CD4-positive, alpha-beta T cell (primary cell): ENCODE measurements around the gene B4GALT5. TPM values are rescaled to one million over a fixed set of nuclear protein-coding genes. Genes with fewer than 3 reads are reported as not detected.
A peak's percentile ranks its signal among the peaks of the same experiment; 100 is the strongest.
"Not testable (repeated sequence)": the region's sequence is repeated elsewhere in the genome, so short reads cannot be mapped to it uniquely, and the experiment has no call there.

Source experiments
- ATAC-seq: fragments of 200-7000 bp; cut with Tn5 transposase; one replicate; pipeline ENCODE4 v1.10.0; 2022; ENCODE audit warnings: mild to moderate bottlenecking; ENCODE audit not compliant: poor library complexity
- CTCF ChIA-PET: fragments of 350-600 bp; sonication (Branson Sonifier 250); formaldehyde crosslinking; loops from one replicate; lab custom pipeline; 2021; ENCODE audit warnings: antibody characterized with exemption, inconsistent platforms; lab: Charles Lee
- POLR2A ChIA-PET: fragments of 350-600 bp; sonication (Branson Sonifier 250); formaldehyde crosslinking; loops from one replicate; lab custom pipeline; 2021; ENCODE audit warnings: antibody characterized with exemption, inconsistent platforms; lab: Charles Lee
- DNase-seq, 14 experiments: peaks; one replicate each; pipeline ENCODE4 v3.0.0-alpha.2; 2013 to 2020; ENCODE audit warnings: mixed read lengths in 2 of 14
- H3K27ac ChIP-seq, 2 donors: one replicate each; pipeline versions ENCODE4 v1.5.1 to v1.7.0; 2013; ENCODE audit warnings: low read length in 2 of 2, low read depth in 1 of 2, mild to moderate bottlenecking in 1 of 2
- H3K27me3 ChIP-seq, 2 experiments: 1 replicate in 1 of 2; 2 replicates in 1 of 2; pipeline versions ENCODE4 v1.6.1 to v1.7.0; 2013; ENCODE audit warnings: low read length in 2 of 2, control low read depth in 1 of 2, mild to moderate bottlenecking in 1 of 2, moderate library complexity in 1 of 2; ENCODE audit not compliant: insufficient read depth in 2 of 2, control insufficient read depth in 1 of 2
- H3K36me3 ChIP-seq: one replicate; pipeline ENCODE4 v1.6.1; 2013; ENCODE audit warnings: low read length, control low read depth; ENCODE audit not compliant: insufficient read depth
- H3K4me1 ChIP-seq: one replicate; pipeline ENCODE4 v1.6.1; 2013; ENCODE audit warnings: low read length, control low read depth; ENCODE audit not compliant: insufficient read depth
- H3K4me3 ChIP-seq: one replicate; pipeline ENCODE4 v1.5.1; 2013; ENCODE audit warnings: mild to moderate bottlenecking, low read length, moderate library complexity
- H3K9me3 ChIP-seq, 2 experiments: 1 replicate in 1 of 2; 2 replicates in 1 of 2; pipeline versions ENCODE4 v1.6.1 to v1.7.0; 2013; ENCODE audit warnings: low read length in 2 of 2, mild to moderate bottlenecking in 2 of 2, control low read depth in 1 of 2, moderate library complexity in 1 of 2; ENCODE audit not compliant: control insufficient read depth in 1 of 2, insufficient read depth in 1 of 2
- H3K27ac Mint-ChIP-seq: one replicate; pipeline ENCODE4 v1.8.0; 2020; ENCODE audit warnings: mixed read lengths
- H3K27me3 Mint-ChIP-seq: one replicate; pipeline ENCODE4 v1.8.0; 2021; ENCODE audit warnings: mixed read lengths
- H3K36me3 Mint-ChIP-seq: one replicate; pipeline ENCODE4 v1.8.0; 2021; ENCODE audit warnings: low read depth, mixed read lengths
- H3K4me1 Mint-ChIP-seq: one replicate; pipeline ENCODE4 v1.8.0; 2021; ENCODE audit warnings: low read depth, mixed read lengths
- H3K4me3 Mint-ChIP-seq: one replicate; pipeline ENCODE4 v1.8.0; 2020; ENCODE audit warnings: mild to moderate bottlenecking, mixed read lengths
- H3K9me3 Mint-ChIP-seq: one replicate; pipeline ENCODE4 v1.8.0; 2020; ENCODE audit warnings: mixed read lengths
- intact Hi-C, 2 experiments: fragments of 100-400 bp; cut with DNase I in 1 of 2; cut with micrococcal nuclease in 1 of 2; formaldehyde crosslinking; loops; one replicate each; pipeline versions ENCODE4 v1.15.1 to v1.9.0; 2023 to 2025; cut with DNase I, micrococcal nuclease
- total RNA-seq, 174 experiments: library from RNA in 2 of 174; stranded (reverse) in 2 of 174; gene quantifications; one replicate each; pipeline ENCODE4 v1.2.3 and lab custom pipeline; 2021 to 2026
- TF ChIP-seq, protein P1 (sequence below): fragments of 200-600 bp; IDR thresholded peaks from one replicate; pipeline ENCODE4 v1.8.0; 2022; ENCODE audit warnings: antibody characterized with exemption, mild to moderate bottlenecking

B4GALT5 gene
- total RNA-seq, 2 experiments from 2014 or later, result 3.1 to 3.2 TPM

DNA sequence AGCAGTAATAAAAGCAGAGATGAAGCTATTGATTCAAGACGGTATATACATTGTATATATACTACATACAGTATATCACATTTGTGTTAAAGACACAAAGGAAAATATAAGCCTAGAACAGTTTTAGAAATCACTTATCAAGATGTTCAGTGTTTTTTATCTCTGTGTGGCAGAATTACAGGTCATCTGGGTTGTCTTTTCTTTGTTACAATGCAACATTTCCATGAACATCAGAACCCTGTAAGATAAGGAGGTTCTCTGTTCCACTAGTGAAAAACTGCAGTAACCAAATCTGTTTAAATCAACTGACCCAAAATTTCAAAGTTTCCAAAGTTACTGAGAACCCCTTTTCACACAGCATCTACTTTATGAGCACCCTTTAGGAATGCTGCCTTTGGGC lies 42.2 kb downstream of the B4GALT5 start:
- no peaks in the 10 kb centered on the region for H3K9me3 ChIP-seq
- no peak for ATAC-seq
- peaks cover 34% of the 10 kb centered on the region for H3K4me1 ChIP-seq
- H3K27ac Mint-ChIP-seq, result no peak overlapping the region
- H3K27me3 Mint-ChIP-seq, result no peaks in the 10 kb centered on the region
- intact Hi-C loops, result loop anchor here in 1 of 2 experiments (5.0 kb wide), 1 partner anchor 41 kb away; the partner anchor contains the start of gene B4GALT5
- no peaks in the 10 kb centered on the region for H3K9me3 Mint-ChIP-seq
- ChIA-PET CTCF (no interaction called here), POLR2A (no interaction called here)
- no peaks in the 10 kb centered on the region for H3K36me3 ChIP-seq
- H3K4me3 ChIP-seq, result no peak overlapping the region
- peaks cover 51% of the 10 kb centered on the region for H3K4me1 Mint-ChIP-seq
- H3K36me3 Mint-ChIP-seq, result no peaks in the 10 kb centered on the region
- H3K27ac ChIP-seq, result no peak overlapping the region
- no peak for DNase-seq
- no peaks in the 10 kb centered on the region for H3K27me3 ChIP-seq
- no peak overlapping the region for H3K4me3 Mint-ChIP-seq
- TF ChIP-seq, protein P1, sequence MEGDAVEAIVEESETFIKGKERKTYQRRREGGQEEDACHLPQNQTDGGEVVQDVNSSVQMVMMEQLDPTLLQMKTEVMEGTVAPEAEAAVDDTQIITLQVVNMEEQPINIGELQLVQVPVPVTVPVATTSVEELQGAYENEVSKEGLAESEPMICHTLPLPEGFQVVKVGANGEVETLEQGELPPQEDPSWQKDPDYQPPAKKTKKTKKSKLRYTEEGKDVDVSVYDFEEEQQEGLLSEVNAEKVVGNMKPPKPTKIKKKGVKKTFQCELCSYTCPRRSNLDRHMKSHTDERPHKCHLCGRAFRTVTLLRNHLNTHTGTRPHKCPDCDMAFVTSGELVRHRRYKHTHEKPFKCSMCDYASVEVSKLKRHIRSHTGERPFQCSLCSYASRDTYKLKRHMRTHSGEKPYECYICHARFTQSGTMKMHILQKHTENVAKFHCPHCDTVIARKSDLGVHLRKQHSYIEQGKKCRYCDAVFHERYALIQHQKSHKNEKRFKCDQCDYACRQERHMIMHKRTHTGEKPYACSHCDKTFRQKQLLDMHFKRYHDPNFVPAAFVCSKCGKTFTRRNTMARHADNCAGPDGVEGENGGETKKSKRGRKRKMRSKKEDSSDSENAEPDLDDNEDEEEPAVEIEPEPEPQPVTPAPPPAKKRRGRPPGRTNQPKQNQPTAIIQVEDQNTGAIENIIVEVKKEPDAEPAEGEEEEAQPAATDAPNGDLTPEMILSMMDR, result no peak

DNA sequence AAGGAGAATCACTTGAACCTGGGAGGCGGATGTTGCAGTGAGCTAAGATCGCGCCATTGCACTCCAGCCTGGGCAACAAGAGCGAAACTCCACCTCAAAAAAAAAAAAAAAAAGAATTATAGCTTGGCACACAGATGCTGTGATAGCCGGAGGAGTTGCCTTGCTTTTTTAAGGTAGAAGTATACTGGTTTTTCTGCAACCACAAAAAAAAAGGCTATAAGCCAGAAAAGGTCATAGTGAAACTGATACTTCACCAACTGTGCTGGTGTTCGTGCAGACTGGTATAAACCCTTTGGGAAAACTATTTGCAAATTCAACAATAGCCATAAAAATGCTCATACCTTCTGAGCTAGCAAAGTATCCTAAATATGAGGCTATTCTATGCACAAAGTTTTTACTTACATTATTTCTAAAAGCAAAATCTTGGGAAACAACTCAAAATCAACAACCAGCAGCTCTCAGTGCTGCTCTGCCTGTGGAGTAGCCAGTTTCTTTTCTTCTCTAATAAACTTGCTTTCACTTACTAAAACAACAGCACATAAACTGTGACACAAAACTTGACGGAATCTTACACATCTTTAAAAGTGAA lies 44.0 kb downstream of the B4GALT5 start:
- Histone ChIP-seq H3K27me3 (no peaks in the 10 kb centered on the region), H3K36me3 (no peaks in the 10 kb centered on the region), H3K27ac (peak overlapping the region; percentile 25 to 32), H3K4me1 (peaks cover 25% of the 10 kb centered on the region), H3K9me3 (no peaks in the 10 kb centered on the region), H3K4me3 (peak overlapping the region; percentile 55)
- Mint-ChIP-seq H3K9me3 (no peaks in the 10 kb centered on the region), H3K4me3 (peak overlapping the region; percentile 45), H3K36me3 (no peaks in the 10 kb centered on the region), H3K27ac (peak overlapping the region; percentile 68), H3K4me1 (peaks cover 38% of the 10 kb centered on the region), H3K27me3 (no peaks in the 10 kb centered on the region)
- ChIA-PET CTCF (interaction anchor here (1.1 kb wide), 1 partner anchor 11 kb away, joined by 3 read pairs; no protein-coding TSS in a partner anchor), POLR2A (no interaction called here)
- intact Hi-C loops, result loop anchor here in 1 of 2 experiments (5.0 kb wide), 1 partner anchor 43 kb away; the partner anchor contains the start of gene B4GALT5
- ATAC-seq (peak; percentile 27), DNase-seq (peak in 3 of 14 experiments; percentile 55 to 70 (median 62))
- TF ChIP-seq, protein P1, result no peak

DNA sequence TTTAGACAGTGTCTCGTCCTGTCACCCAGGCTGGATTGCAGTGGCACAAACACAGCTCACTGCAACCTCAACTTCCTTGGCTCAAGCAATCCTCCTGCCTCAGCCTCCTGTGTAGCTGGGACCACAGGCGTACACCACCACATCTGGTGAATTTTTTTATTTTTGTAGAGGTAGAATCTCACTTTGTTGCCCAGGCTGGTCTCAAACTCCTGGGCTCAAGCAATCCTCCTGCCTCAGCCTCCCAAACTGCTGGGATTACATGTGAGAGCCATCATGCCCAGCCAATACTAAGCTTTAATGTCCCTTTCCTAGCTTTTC lies 44.8 kb downstream of the B4GALT5 start:
- Mint-ChIP-seq H3K4me3 (peak overlapping the region; percentile 62), H3K4me1 (peaks cover 38% of the 10 kb centered on the region), H3K27ac (peak overlapping the region; percentile 68)
- intact Hi-C loops, H3K27me3 ChIP-seq, H3K36me3 ChIP-seq, DNase-seq, POLR2A ChIA-PET, H3K27me3 Mint-ChIP-seq, H3K36me3 Mint-ChIP-seq, ATAC-seq, H3K9me3 Mint-ChIP-seq, H3K9me3 ChIP-seq, H3K27ac ChIP-seq: not testable (repeated sequence)
- CTCF ChIA-PET, result interaction anchor here (1.1 kb wide), 1 partner anchor 10 kb away, joined by 3 read pairs; no protein-coding TSS in a partner anchor
- peaks cover 21% of the 10 kb centered on the region for H3K4me1 ChIP-seq
- peak overlapping the region; percentile 55 for H3K4me3 ChIP-seq
